GM12892 (cell line): Measurements from ENCODE around the gene FPGS.

Source experiments
- POLR2A ChIP-seq: IDR thresholded peaks from 2 replicates; pipeline ENCODE4 v1.6.1; 2011; ENCODE audit warnings: low read depth, low read length, control low read depth
- POLR2AphosphoS5 ChIP-seq: IDR thresholded peaks from 2 replicates; pipeline ENCODE4 v1.6.1; 2011; ENCODE audit warnings: low read depth, low read length, control low read depth
- TAF1 ChIP-seq: IDR thresholded peaks from 2 replicates; pipeline ENCODE4 v1.6.1; 2011; ENCODE audit warnings: low read depth, mild to moderate bottlenecking, control low read depth, low read length, borderline replicate concordance

GRCh38 chr9:127828262-127829031, 25.8 kb downstream of the FPGS start:
- no peak for TF ChIP-seq POLR2AphosphoS5
- TF ChIP-seq POLR2A = no peak
- TF ChIP-seq TAF1 = no peak
